ENCODE data around the gene XPC.

The XPC gene

GRCh38 chr3:14154276-14154675, 24.1 kb downstream of the XPC start:
- no peak for DNase-seq
- Mint-ChIP-seq H3K27me3 (no peaks in the 10 kb centered on the region), H3K36me3 (peaks cover 51% of the 10 kb centered on the region), H3K27ac (no peak overlapping the region), H3K4me1 (peaks cover 9% of the 10 kb centered on the region), H3K9me3 (no peaks in the 10 kb centered on the region), H3K4me3 (no peak overlapping the region)
- CTCF ChIA-PET: interaction anchor here (1.0 to 1.3 kb wide), 2 partner anchors 8 to 49 kb away, joined by 3 read pairs; no protein-coding TSS in a partner anchor

GRCh38 chr3:14153663-14154062, 24.7 kb downstream of the XPC start:
- no peaks in the 10 kb centered on the region for H3K27me3 Mint-ChIP-seq
- H3K4me3 Mint-ChIP-seq: no peak overlapping the region
- no peak overlapping the region for H3K27ac Mint-ChIP-seq
- no peak for DNase-seq
- no peaks in the 10 kb centered on the region for H3K9me3 Mint-ChIP-seq
- peaks cover 9% of the 10 kb centered on the region for H3K4me1 Mint-ChIP-seq
- H3K36me3 Mint-ChIP-seq: peaks cover 45% of the 10 kb centered on the region
- CTCF ChIA-PET: interaction anchor here (1.0 to 1.5 kb wide), 4 partner anchors 8 to 257 kb away, joined by 3 to 5 read pairs (median 3); partner anchors contain the start of genes LSM3 and XPC

- Mint-ChIP-seq H3K27me3 (no peaks in the 10 kb centered on the region), H3K9me3 (no peaks in the 10 kb centered on the region), H3K27ac (no peak overlapping the region), H3K4me3 (no peak overlapping the region), H3K36me3 (peaks cover 40% of the 10 kb centered on the region), H3K4me1 (peaks cover 9% of the 10 kb centered on the region)
- CTCF ChIA-PET: interaction anchor here (0.8 to 1.5 kb wide), 4 partner anchors 26 to 262 kb away, joined by 3 to 5 read pairs (median 3); partner anchors contain the start of genes LSM3 and XPC
- no peak for DNase-seq
Measured at GRCh38 chr3:14152963-14153355, 25.4 kb downstream of the XPC start.

- no peaks in the 10 kb centered on the region for H3K27me3 Mint-ChIP-seq
- peaks cover 9% of the 10 kb centered on the region for H3K4me1 Mint-ChIP-seq
- CTCF ChIA-PET: interaction anchor here (0.8 to 1.9 kb wide), 6 partner anchors 9 to 262 kb away, joined by 3 to 8 read pairs (median 3); partner anchors contain the start of genes LSM3 and XPC
- no peak overlapping the region for H3K4me3 Mint-ChIP-seq
- H3K27ac Mint-ChIP-seq: no peak overlapping the region
- peaks cover 42% of the 10 kb centered on the region for H3K36me3 Mint-ChIP-seq
- peak; percentile 48 for DNase-seq
- no peaks in the 10 kb centered on the region for H3K9me3 Mint-ChIP-seq
Measured at GRCh38 chr3:14152233-14152962, 26.0 kb downstream of the XPC start.

GRCh38 chr3:14151471-14152083, 26.8 kb downstream of the XPC start:
- Mint-ChIP-seq H3K27me3 (no peaks in the 10 kb centered on the region), H3K4me1 (peaks cover 3% of the 10 kb centered on the region), H3K9me3 (no peaks in the 10 kb centered on the region), H3K27ac (no peak overlapping the region), H3K4me3 (no peak overlapping the region), H3K36me3 (peaks cover 45% of the 10 kb centered on the region)
- DNase-seq: no peak
- CTCF ChIA-PET: interaction anchor here (1.2 to 1.9 kb wide), 2 partner anchors 10 to 24 kb away, joined by 3 to 8 read pairs; no protein-coding TSS in a partner anchor

- H3K9me3 Mint-ChIP-seq: no peaks in the 10 kb centered on the region
- DNase-seq: no peak
- peaks cover 2% of the 10 kb centered on the region for H3K4me1 Mint-ChIP-seq
- H3K36me3 Mint-ChIP-seq: peaks cover 44% of the 10 kb centered on the region
- CTCF ChIA-PET: interaction anchor here (0.8 to 1.9 kb wide), 3 partner anchors 8 to 18 kb away, joined by 3 to 8 read pairs (median 4); no protein-coding TSS in a partner anchor
- no peak overlapping the region for H3K4me3 Mint-ChIP-seq
- H3K27me3 Mint-ChIP-seq: no peaks in the 10 kb centered on the region
- peak overlapping the region; percentile 29 for H3K27ac Mint-ChIP-seq
Measured at GRCh38 chr3:14150491-14151230, 27.7 kb downstream of the XPC start.

GRCh38 chr3:14150078-14150477, 28.3 kb downstream of the XPC start:
- CTCF ChIA-PET: interaction anchor here (0.8 to 1.1 kb wide), 2 partner anchors 9 to 18 kb away, joined by 3 to 4 read pairs; no protein-coding TSS in a partner anchor
- peaks cover 6% of the 10 kb centered on the region for H3K4me1 Mint-ChIP-seq
- H3K4me3 Mint-ChIP-seq: no peak overlapping the region
- peaks cover 47% of the 10 kb centered on the region for H3K36me3 Mint-ChIP-seq
- peak; percentile 14 for DNase-seq
- H3K27ac Mint-ChIP-seq: peak overlapping the region; percentile 1
- no peaks in the 10 kb centered on the region for H3K27me3 Mint-ChIP-seq
- no peaks in the 10 kb centered on the region for H3K9me3 Mint-ChIP-seq

GRCh38 chr3:14148041-14148985, 30.1 kb downstream of the XPC start:
- Mint-ChIP-seq H3K4me1 (peaks cover 22% of the 10 kb centered on the region), H3K9me3 (no peaks in the 10 kb centered on the region), H3K27ac (no peak overlapping the region), H3K27me3 (no peaks in the 10 kb centered on the region), H3K4me3 (no peak overlapping the region), H3K36me3 (peaks cover 39% of the 10 kb centered on the region)
- DNase-seq: peak; percentile 18
- CTCF ChIA-PET: interaction anchor here (0.8 kb wide), 1 partner anchor 23 kb away, joined by 4 read pairs; no protein-coding TSS in a partner anchor

- Mint-ChIP-seq H3K9me3 (no peaks in the 10 kb centered on the region), H3K27ac (no peak overlapping the region), H3K4me1 (peaks cover 29% of the 10 kb centered on the region), H3K4me3 (no peak overlapping the region), H3K27me3 (no peaks in the 10 kb centered on the region), H3K36me3 (peaks cover 38% of the 10 kb centered on the region)
- CTCF ChIA-PET: interaction anchor here (0.8 kb wide), 1 partner anchor 22 kb away, joined by 4 read pairs; no protein-coding TSS in a partner anchor
- DNase-seq: peak; percentile 10
Measured at GRCh38 chr3:14147617-14148016, 30.8 kb downstream of the XPC start.

GRCh38 chr3:14147066-14147435, 31.4 kb downstream of the XPC start:
- CTCF ChIA-PET: interaction anchor here (4.9 kb wide), 1 partner anchor 22 kb away, joined by 22 read pairs; the partner anchor contains the start of genes CHCHD4 and TMEM43
- H3K27ac Mint-ChIP-seq: no peak overlapping the region
- no peaks in the 10 kb centered on the region for H3K9me3 Mint-ChIP-seq
- H3K4me3 Mint-ChIP-seq: no peak overlapping the region
- H3K4me1 Mint-ChIP-seq: peaks cover 34% of the 10 kb centered on the region
- peaks cover 40% of the 10 kb centered on the region for H3K36me3 Mint-ChIP-seq
- DNase-seq: no peak
- H3K27me3 Mint-ChIP-seq: no peaks in the 10 kb centered on the region

GRCh38 chr3:14146381-14147065, 31.9 kb downstream of the XPC start:
- peak; percentile 17 for DNase-seq
- Mint-ChIP-seq H3K27ac (no peak overlapping the region), H3K36me3 (peaks cover 45% of the 10 kb centered on the region), H3K9me3 (no peaks in the 10 kb centered on the region), H3K4me1 (peaks cover 40% of the 10 kb centered on the region), H3K4me3 (no peak overlapping the region), H3K27me3 (no peaks in the 10 kb centered on the region)
- CTCF ChIA-PET: interaction anchor here (4.9 kb wide), 1 partner anchor 21 kb away, joined by 22 read pairs; the partner anchor contains the start of genes CHCHD4 and TMEM43

- H3K9me3 Mint-ChIP-seq: no peaks in the 10 kb centered on the region
- H3K36me3 Mint-ChIP-seq: peaks cover 51% of the 10 kb centered on the region
- peaks cover 45% of the 10 kb centered on the region for H3K4me1 Mint-ChIP-seq
- H3K27me3 Mint-ChIP-seq: no peaks in the 10 kb centered on the region
- peak; percentile 21 for DNase-seq
- no peak overlapping the region for H3K4me3 Mint-ChIP-seq
- CTCF ChIA-PET: interaction anchor here (1.2 to 4.9 kb wide), 2 partner anchors 21 to 250 kb away, joined by 3 to 22 read pairs; partner anchors contain the start of genes CHCHD4 and TMEM43
- H3K27ac Mint-ChIP-seq: peak overlapping the region; percentile 90
Measured at GRCh38 chr3:14145670-14146380, 32.6 kb downstream of the XPC start.
